Mucosa of rectum (tissue), 2 donors: Measurements from ENCODE around the gene MTERF4.

ENCODE experiments used
- H3K27ac ChIP-seq, 2 donors: one replicate each; pipeline ENCODE4 v1.7.0; 2013; ENCODE audit warnings: inconsistent platforms in 2 of 2, low read depth in 2 of 2, low read length in 2 of 2
- H3K27me3 ChIP-seq, 2 donors: one replicate each; pipeline ENCODE4 v1.7.0; 2013; ENCODE audit warnings: low read length in 2 of 2; ENCODE audit not compliant: control insufficient read depth in 2 of 2, insufficient read depth in 2 of 2
- H3K36me3 ChIP-seq, 2 donors: one replicate each; pipeline ENCODE4 v1.7.0; 2013; ENCODE audit warnings: low read length in 2 of 2; ENCODE audit not compliant: control insufficient read depth in 2 of 2, insufficient read depth in 2 of 2
- H3K4me1 ChIP-seq, 2 donors: one replicate each; pipeline ENCODE4 v1.7.0; 2013; ENCODE audit warnings: low read length in 2 of 2, mild to moderate bottlenecking in 1 of 2; ENCODE audit not compliant: control insufficient read depth in 2 of 2, insufficient read depth in 2 of 2
- H3K4me3 ChIP-seq, 2 donors: one replicate each; pipeline ENCODE4 v1.7.0; 2013; ENCODE audit warnings: low read length in 2 of 2
- H3K9ac ChIP-seq, 2 donors: one replicate each; pipeline ENCODE4 v1.7.0; 2013; ENCODE audit warnings: low read length in 2 of 2, low read depth in 1 of 2, mild to moderate bottlenecking in 1 of 2
- H3K9me3 ChIP-seq, 2 donors: one replicate each; pipeline ENCODE4 v1.7.0; 2013; ENCODE audit warnings: low read length in 2 of 2; ENCODE audit not compliant: control insufficient read depth in 2 of 2
- donor health status: healthy.
- donor health status: Normal muscosa, but diverticular disease.

MTERF4 gene

GRCh38 chr2:241088791-241089732 is 13.0 kb downstream of the MTERF4 start:
- no peak overlapping the region for H3K27ac ChIP-seq
- peaks cover 57 to 63% of the 10 kb centered on the region in 2 donors for H3K36me3 ChIP-seq
- no peak overlapping the region for H3K9ac ChIP-seq
- H3K27me3 ChIP-seq: no peaks in the 10 kb centered on the region
- peaks cover 0 to 4% of the 10 kb centered on the region in 2 donors for H3K4me1 ChIP-seq
- no peak overlapping the region for H3K4me3 ChIP-seq
- no peaks in the 10 kb centered on the region for H3K9me3 ChIP-seq

DNA sequence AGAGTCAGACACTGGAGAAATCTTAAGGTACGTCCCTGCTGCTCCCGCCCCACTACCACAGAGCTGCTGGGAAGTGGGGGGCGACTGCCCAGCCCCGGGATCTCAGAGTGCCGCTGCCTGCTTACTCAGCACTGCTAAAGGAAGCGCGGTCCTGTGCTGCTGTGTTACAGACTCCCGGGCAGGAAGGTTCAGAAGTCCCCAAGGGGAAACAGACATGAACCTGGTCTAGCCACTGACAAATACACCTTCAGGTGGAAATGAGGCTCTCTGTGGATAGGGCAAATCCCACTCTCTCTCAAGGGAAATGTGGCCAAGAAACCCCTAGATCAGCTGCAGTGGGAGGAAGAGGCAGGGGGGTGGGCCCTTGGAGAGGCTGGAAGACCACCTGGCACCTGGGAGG is 13.7 kb downstream of the MTERF4 start:
- Histone ChIP-seq H3K4me1 (peaks cover 0 to 4% of the 10 kb centered on the region in 2 donors), H3K27me3 (no peaks in the 10 kb centered on the region), H3K9me3 (no peaks in the 10 kb centered on the region), H3K4me3 (no peak overlapping the region), H3K27ac (no peak overlapping the region), H3K9ac (no peak overlapping the region), H3K36me3 (peaks cover 54 to 57% of the 10 kb centered on the region in 2 donors)

DNA sequence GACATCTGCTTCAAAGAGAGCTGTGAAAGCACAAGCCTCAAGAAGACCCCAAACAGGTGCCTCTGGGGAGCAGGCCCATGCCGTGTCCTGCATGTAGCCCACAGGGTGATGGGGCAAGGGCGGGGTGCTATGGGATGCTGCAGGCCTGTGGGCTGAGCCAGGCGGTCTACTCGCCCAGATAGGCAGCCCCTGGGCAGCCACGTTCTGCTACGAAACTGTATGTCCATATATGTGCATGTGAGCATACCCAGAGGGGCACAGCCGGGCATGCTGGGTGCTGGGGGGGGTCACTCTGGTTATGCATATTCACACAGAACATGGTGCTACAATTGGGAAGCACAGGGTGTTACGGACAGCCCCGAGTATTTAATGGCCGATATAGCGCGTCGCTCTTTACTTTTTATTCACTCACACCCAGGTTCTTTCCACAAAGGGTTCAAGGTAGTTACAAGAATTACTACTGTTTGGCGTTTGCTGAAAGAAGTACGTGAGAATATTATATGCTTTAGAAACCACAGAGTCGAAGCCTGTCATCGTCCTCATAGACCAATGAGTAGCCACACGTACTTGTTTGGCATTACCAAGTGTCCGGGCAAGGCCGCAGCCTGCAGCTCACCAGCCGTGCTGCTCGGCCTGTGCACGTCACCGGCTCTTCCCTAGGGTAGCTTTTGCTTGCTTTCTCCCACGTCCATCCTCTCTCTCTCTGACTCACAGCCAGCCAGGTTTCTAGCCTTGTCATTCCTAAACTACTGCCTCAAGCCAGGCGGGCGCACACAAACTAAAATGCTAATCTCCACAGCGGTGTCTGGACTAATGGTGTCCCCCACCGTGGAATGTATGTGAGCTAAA is 14.4 kb downstream of the MTERF4 start:
- no peaks in the 10 kb centered on the region for H3K9me3 ChIP-seq
- H3K9ac ChIP-seq: no peak overlapping the region
- H3K36me3 ChIP-seq: peaks cover 49 to 51% of the 10 kb centered on the region in 2 donors

DNA sequence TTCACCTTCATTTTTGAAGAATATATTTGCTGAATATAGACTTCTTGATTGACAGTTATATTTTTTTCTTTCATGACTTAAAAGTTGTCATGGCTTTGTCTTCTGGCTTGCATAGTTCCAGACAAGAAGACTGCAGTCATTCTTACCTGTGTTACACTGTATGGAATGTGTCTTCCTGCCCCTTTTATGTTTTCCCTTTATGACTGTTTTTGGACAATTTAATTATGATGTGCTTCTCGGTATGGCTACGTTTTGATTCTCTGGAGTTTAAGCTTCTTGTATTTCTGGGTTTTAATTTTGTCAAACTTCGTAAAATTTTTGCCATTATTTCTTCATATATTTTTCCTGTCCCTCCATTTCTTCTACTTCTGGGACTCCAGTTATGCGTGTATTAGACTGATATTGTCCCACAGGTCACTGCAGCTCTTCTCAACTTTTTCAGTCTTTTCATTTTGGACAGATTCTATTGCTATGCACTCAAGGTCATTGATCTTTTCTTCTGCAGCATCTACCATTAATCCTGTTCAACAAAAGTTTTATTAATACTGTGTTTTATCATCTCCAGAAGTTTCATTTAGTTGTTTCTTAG is 17.1 kb downstream of the MTERF4 start:
- Histone ChIP-seq H3K9ac (no peak overlapping the region), H3K4me1 (peaks cover 0 to 2% of the 10 kb centered on the region in 2 donors), H3K36me3 (peaks cover 36 to 38% of the 10 kb centered on the region in 2 donors), H3K4me3 (no peak overlapping the region), H3K27ac (no peak overlapping the region), H3K27me3 (no peaks in the 10 kb centered on the region), H3K9me3 (no peaks in the 10 kb centered on the region)

More for the DNA sequence above, 14.4 kb downstream of the MTERF4 start:
- H3K27ac ChIP-seq: no peak overlapping the region
- H3K27me3 ChIP-seq: no peaks in the 10 kb centered on the region
- no peak overlapping the region for H3K4me3 ChIP-seq
- H3K4me1 ChIP-seq: no peaks in the 10 kb centered on the region

- Histone ChIP-seq H3K4me3 (no peak overlapping the region), H3K4me1 (peaks cover 0 to 2% of the 10 kb centered on the region in 2 donors), H3K36me3 (peaks cover 20% of the 10 kb centered on the region in 2 donors), H3K9me3 (no peaks in the 10 kb centered on the region), H3K27ac (no peak overlapping the region), H3K9ac (no peak overlapping the region), H3K27me3 (no peaks in the 10 kb centered on the region)
These were observed 19.0 kb downstream of the MTERF4 start for GRCh38 chr2:241083091-241083415.

GRCh38 chr2:241082341-241083090 is 19.6 kb downstream of the MTERF4 start:
- no peak overlapping the region for H3K27ac ChIP-seq

DNA sequence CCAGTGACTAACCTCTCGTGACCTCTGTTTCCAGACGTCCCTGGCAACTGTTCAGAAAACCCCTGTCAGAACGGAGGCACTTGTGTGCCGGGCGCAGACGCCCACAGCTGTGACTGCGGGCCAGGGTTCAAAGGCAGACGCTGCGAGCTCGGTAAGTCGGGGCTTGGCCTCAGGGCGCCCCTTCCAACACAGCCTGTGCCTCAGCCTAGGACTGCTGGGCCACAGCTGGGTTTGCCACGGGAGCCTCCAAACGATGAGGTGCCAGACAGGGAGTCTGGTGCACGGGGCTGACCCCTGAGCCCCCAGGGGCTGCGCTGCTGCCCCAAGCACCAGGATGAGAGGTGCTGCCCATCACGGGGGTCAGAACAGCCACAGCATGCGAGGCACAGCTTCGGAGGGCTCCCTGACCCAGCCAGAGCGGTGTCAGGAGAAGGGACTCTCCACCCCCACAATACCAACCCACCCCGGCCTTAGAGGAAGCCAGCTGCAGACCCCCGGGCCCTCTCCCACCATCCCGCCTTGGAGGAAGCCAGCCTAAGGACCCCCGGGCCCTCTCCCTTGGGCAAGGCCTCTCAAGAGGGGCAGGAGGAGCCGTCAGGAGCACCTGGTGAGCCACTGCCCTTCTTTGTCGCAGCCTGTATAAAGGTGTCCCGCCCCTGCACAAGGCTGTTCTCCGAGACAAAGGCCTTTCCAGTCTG is 20.3 kb downstream of the MTERF4 start:
- no peaks in the 10 kb centered on the region for H3K27me3 ChIP-seq
- peaks cover 7 to 9% of the 10 kb centered on the region in 2 donors for H3K36me3 ChIP-seq
- no peaks in the 10 kb centered on the region for H3K9me3 ChIP-seq
- peaks cover 0 to 2% of the 10 kb centered on the region in 2 donors for H3K4me1 ChIP-seq
- H3K9ac ChIP-seq: no peak overlapping the region
- no peak overlapping the region for H3K4me3 ChIP-seq
- H3K27ac ChIP-seq: no peak overlapping the region

More at GRCh38 chr2:241082341-241083090, 19.6 kb downstream of the MTERF4 start:
- Histone ChIP-seq H3K36me3 (peaks cover 15% of the 10 kb centered on the region in 2 donors), H3K4me3 (no peak overlapping the region), H3K9ac (no peak overlapping the region), H3K9me3 (no peaks in the 10 kb centered on the region), H3K4me1 (peaks cover 0 to 2% of the 10 kb centered on the region in 2 donors), H3K27me3 (no peaks in the 10 kb centered on the region)

GRCh38 chr2:241081190-241081642 is 20.9 kb downstream of the MTERF4 start:
- Histone ChIP-seq H3K4me3 (no peak overlapping the region), H3K4me1 (peaks cover 0 to 2% of the 10 kb centered on the region in 2 donors), H3K27ac (no peak overlapping the region), H3K9me3 (no peaks in the 10 kb centered on the region), H3K27me3 (no peaks in the 10 kb centered on the region), H3K36me3 (peaks cover 2 to 3% of the 10 kb centered on the region in 2 donors), H3K9ac (no peak overlapping the region)
